GM21619 (cell line): ENCODE measurements around the gene SIK3.

Experiments
- ATAC-seq: cut with Tn5 transposase; IDR thresholded peaks from one replicate; pipeline ENCODE4 v1.9.1; 2021; ENCODE audit not compliant: unreplicated experiment

SIK3 gene

DNA sequence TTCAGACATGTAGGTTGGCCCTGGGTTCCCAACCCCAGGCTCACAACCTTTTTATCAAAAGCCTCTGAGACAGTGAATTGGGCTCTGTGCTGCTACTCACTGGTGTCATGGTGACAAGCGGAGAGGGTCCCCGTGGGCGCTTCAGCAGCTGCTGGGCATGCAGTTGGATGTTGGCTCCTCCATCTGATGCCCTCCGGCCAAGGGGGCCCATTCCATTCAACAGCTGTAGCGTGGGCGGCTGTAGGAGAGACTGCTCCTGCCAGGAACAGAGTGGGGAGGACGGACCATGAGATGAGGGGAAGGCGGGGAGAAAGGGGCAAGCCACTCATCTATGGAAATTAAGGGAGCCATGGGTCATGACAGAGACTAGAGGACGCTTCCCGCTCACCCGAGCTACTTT is 224.8 kb downstream of the SIK3 start:
- no peak for ATAC-seq

DNA sequence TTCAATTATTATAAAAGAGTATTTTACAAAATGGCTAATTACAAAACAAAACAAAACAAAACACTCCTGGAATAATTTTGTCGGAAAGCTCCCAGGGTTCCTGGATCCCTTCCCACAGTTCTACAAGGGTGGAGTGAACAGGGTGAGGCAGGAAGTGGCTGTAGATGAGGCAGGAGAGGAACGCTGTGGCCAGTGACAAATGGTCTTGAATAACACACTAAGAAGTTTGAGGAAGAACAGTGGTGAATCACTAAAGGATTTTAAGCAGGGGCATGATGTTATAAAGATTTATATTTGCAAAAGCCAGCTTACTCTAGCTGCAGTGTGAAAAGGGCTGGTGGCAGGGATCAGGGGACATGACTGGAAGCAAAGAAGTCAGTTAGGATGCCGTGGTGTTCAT is 227.0 kb downstream of the SIK3 start:
- no peak for ATAC-seq

DNA sequence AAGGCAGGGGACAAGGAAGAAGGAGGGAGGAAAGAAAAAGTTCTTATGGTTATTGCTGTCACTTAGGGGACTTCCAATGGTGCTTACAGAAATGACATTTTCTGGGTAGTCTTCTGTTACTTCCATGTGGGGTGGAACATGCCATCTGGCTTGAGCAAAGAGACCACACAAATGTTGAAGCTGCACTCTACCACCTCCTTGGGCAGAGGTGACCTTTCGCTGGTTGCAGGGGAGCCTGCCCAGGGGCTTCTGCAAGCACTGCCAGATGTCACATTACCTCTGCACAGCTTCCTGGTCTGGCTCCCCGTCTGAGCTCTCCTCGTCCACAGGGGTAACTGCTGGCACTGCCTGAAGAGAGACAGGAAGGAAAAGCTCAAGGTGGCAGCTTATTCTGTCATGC is 228.2 kb downstream of the SIK3 start:
- no peak for ATAC-seq

DNA sequence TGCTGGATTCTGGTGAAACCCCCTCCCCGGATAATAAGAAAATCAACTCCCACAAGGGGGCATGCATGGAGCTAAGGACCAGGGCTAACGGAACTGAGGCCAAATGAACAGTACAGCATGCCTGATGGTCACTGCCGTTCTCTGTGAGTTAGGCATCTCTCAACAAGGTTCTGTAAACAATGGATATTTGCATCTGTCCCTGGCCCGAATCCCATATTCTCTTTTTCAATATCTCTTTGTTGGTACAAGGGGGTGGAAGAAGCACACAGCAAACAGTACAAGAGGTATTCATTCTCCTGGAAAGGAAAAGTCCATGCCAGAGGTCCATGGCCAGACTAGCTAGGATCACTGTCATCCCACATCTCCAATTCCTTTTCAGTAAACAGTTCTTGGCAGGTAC is 228.6 kb downstream of the SIK3 start:
- ATAC-seq = no peak

DNA sequence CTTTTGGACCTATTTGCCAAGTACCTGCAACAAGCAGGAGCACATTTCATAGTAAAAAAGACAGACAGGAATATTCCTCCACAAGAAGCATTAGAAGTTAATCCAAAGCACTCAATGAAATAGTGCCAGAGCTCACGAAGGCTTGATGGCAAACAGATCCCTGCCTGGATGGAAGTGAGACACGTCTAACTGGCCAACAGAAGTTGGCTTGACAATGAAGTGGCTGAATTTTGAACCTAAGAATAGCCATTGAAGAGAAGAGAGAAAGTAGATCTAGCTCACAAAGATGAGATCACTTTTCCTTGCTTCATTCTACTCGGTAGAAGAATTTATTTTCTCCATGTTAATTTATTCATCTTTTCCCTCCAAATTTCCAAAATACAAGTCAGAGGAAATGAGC is 230.2 kb downstream of the SIK3 start:
- ATAC-seq = no peak

DNA sequence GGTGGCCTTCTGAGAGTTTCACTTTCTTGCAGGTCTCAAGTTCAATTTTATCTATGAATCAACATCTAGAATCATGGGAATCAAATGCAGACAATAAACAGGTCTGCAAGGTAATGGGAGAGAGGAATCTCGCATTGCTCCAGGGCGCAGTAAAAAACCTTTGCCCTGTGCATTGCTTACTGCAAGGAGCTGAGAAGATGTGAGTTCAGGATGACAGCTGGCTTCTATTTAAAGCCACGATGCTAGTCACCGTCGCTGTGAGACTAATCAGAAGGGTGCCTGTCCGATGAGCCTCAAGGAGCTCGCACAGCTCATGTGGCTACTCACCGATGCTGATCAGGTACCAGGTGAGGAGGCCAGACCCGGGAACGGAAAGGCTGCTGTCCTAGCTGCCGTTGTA is 230.6 kb downstream of the SIK3 start:
- no peak for ATAC-seq

DNA sequence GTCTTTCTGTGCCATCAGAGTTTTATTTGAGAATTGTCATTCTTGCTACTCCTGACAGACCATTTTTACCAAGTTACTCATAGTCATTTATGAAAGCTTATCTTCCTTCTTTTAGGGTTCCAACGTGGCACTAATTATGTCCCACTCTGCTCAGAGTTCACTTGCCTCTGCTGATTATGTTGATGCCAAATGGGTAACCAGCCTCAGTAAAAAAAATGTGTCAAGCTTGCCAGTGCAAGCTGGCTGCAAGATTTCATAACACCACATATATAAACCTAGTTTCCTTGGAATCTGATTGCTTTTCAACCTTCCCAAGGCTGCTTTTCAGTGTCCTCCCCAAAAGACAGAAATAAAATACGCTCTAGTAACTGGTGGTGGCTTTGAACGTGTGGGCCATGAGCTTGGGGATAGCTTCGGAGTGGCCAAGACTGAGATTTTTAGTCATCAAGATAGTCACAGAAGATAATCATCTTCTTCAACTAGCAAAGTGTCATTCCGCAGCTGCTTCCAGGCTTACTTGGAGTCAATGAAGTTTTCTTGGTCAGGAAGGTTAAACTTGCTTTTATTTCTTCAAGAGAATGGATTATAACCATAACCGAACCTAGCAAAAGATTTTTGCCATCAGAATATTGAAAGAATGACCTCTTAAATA is 231.3 kb downstream of the SIK3 start:
- ATAC-seq = no peak

DNA sequence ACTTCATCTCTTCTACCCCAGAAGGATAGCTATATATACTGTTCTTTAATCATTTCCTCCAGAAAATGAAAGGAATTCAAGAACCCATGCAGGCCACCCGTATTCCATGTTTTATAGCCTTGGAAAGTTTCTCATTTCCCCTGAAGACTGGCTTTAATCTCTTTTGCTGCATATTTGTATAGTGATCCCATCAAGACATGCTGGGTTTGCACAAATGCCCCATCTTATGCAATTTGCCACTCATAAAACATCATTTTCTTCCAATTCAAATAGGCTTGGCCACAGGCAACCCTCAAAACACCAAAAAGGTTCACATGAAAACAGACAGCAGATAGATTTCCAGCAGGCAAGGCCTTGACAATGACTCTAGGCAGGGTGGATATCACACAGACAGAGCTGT is 232.5 kb downstream of the SIK3 start:
- no peak for ATAC-seq

DNA sequence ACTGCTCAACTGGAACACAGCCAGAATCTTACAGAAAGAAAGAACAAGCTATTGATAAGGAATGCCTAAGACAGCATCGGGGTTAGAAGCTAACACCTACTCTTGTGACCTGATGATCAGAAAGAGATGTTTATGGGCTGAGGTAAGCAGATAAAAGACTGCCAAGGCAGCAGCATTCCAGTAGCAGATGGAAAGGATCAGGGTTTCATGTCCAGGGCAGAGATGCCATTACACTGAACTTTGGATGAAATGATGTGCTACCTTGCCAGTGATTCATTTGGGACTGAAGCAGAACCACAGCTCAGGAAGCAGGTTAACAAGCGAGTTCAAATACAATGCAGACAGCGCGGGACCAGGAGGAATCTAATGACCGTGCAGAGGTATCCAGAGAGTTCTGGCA is 233.7 kb downstream of the SIK3 start:
- no peak for ATAC-seq

DNA sequence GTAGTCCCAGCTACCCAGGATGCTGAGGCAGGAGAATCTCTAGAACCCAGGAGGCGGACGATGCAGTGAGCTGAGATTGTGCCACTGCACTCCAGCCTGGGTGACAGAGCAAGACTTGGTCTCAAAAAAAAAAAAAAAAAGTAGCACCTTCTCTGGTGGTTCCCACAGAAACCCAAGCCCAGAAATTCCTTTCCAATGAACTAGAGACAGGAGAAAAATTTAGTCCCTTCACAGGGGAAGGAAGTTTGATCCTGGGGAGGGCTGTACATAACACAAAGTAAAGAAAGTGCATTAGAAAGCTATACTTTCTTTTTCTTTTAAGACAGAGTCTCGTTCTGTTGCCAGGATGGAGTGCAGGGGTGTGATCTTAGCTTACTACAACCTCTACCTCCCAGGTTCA is 235.3 kb downstream of the SIK3 start:
- ATAC-seq = no peak

DNA sequence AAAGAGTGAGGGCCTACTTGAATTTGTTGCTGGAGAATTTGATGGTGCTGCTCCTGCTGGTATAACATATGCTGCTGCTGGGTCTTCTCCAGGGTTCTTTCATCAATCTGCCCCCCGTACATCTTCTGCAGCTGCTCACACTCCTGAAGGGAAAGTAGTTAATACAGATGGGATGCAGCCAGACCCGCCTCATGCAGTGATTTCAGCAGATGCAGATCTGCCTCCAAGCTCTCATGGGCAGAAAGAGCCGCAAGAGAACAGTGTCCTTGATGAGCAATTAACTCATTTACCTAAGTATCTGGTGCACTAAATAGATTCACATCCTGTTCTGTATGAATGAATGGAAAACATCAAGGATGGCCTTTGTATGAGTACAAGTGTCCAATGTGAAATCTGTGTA is 236.0 kb downstream of the SIK3 start:
- ATAC-seq = no peak

DNA sequence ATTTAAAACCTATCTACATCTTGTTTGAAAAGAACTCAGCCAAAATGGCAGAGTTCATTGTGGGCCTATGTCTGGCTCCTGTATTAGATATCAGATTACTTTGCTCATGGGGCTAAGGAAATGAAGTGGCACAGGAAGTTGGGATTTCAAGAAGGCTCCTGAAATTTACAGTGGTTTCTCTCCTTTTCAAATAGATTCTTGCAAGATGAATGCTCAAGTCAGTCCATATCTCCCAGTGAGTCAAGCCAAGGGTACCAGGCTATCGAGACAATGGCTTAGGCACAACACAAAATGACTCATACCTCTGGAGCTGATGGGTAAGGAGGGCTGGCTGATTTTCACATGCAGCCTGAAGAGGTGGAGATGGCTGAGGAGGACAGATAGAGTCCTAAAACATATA is 236.7 kb downstream of the SIK3 start:
- ATAC-seq = no peak

DNA sequence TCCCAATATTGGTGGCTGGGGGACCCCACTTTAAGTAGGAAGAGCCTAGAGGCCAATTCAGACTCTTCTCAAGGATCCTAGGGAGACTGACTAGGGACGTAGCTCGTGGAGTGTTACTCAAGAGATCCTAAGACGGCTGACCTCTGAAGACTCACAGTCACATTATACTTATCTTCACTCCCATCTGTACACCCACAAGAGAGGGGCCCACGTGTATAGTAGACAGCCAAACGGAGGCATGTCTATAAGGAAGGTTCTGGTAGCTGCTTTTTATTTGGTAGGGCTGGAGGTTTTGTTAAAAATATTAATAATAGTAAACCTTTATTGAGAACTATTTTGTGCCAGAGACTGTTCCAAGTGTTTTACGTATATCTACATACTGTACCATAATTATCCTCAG is 237.9 kb downstream of the SIK3 start:
- ATAC-seq = no peak

DNA sequence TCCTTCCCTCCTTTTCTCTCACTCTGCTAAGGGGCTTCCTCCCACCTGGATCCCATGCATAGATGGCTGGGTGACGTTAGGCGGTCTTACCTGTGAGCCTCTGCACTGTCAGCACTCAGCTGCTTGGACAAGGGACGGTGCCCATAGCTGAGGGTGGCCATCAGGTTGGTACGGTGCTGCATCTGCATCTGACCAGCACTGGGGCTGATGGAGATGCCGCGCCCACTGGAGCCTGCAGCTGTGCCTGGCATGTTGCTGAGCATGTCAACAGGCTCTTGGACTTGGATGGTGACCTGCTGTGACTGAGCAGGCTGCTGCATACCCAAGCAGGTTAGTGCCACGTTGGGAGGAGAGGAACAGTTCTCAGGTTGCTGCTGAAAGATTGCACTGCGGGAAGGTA is 239.1 kb downstream of the SIK3 start:
- no peak for ATAC-seq

DNA sequence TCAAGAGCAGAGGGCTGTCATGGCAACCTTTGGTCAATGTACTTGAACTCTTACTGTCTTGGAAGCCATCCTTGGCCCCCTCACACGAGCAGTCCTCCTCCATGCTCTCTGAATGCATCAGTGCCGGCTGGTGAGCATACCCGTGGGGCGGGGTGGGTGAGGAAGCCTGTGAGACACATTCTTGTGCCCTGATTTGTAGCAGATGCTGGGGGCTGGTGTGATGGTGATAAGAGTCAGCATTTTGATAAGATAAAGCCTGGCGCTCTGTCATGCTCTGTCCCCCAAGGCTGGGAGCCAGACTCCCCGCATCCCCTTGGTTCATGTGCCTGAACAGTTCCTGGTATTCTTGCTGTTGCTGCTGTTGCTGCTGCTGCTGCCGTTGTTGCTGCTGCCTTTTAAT is 240.3 kb downstream of the SIK3 start:
- ATAC-seq = no peak

DNA sequence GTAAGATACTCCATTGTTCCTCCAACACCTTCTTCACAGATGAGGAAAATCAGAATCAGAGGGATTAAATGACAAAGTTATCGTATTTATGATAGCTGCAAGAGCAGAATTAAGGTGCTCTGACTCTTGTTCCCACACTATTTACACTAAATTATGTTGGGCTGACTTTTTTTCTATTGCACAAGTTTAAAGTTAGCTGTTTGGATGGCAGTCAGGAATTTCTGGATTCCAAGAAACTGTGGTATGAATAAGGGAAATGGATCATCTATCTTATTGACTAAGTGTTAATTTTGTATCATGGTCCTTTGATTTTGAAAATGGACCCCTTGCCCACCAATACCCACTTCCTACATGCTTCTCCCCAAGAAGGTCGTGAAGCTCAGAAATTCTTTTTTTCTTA is 240.9 kb downstream of the SIK3 start:
- ATAC-seq = no peak

DNA sequence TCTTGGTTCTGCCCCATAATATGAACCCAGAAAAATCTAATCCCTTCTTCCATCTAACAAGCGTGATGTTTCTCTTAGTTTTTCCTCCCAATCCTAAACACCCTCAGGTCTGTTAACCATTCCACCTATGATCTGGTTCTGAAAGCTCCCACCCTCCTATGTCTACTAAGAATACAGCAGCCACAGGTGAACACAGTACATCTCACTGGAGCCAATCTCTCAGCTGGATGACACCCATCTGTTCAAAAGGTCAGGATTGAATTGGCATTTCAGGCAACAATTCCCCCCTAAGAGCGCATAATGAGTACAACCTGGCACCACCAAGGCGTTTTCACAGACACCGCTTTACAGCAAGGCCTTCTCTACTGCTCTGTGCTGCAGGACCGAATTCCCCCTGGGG is 241.8 kb downstream of the SIK3 start:
- no peak for ATAC-seq

DNA sequence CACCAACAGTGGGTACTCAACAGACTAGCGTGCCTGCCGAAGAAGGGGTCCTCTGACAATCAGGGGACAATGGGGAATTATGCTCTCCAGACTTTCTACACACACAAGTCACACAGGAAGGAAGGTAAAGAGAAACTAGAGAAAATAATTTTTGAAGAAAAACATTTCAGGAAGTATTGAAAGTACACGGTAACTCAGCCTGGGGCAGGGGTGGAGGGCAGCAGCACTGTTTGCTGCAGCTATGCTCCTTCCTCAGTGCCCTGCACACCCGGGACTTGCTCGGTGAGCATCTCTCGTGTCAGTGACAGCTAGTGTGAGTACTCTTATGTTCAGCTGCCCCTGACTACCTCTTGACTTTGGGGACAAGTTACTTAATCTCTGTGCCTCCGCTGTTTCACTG is 242.8 kb downstream of the SIK3 start:
- ATAC-seq = no peak

DNA sequence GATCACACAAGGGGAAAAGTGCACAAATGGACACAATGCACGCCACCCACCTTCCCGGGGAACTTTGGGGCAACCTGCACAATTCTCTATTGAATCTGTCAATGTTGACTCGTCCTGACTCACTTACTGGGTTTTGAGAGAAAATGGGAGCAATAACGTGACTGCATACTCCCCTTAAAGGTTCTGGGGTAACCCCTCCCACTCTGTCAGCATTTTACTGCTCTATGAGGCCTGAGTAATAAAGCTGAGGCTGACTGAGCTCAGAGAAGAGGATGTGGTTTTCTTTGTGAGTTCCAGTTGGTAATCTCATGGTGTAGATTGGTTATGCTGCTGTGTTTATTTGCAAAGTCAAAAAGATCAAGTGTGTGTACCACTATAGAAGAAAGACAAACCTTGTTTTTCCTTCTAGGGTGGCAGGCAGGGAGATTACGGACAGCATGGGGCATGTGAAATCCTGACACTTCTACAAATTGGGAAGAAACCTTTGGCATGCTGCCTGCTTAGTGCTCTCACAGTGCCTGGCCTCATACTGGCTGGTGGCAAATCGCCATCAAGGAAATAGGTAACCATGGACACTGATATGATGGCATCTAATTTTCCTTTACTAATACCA is 244.7 kb downstream of the SIK3 start:
- peak; percentile 98 for ATAC-seq

DNA sequence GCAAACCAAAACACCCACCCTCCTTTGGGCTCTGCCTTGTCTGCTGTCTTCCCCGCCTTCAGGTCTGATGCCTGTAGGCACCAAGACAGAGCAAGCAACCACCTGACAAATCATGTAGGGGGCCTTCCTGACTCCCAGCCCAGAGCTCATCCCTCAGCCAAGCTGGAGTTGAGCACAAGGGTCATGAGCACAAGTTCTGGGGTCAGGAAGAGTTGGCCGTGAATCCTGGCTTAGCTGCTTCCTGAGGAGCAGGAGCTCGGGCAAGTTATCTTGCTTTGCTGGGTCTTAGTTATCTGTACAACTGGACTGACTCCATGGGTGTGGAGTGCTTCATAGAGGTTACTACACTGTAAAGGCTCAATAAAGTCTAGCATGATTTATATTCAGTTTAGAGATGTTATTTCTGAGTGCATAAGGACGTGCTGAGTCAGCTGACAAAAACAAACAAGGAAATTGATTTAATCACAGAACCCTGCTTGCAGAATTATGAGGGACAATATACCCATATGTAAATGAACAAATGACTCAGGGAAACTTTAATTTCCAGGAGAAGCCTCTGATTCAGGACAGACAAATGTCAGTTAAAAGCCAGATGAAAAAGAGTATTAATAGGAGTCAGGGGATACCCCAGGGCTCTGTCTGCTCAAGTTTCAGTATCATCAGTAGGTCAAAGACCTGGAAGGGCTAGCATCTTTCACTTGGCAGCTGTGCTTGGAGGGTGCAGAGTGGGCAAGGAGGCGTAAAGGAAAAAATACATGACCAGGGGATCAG is 245.8 kb downstream of the SIK3 start:
- ATAC-seq = no peak

DNA sequence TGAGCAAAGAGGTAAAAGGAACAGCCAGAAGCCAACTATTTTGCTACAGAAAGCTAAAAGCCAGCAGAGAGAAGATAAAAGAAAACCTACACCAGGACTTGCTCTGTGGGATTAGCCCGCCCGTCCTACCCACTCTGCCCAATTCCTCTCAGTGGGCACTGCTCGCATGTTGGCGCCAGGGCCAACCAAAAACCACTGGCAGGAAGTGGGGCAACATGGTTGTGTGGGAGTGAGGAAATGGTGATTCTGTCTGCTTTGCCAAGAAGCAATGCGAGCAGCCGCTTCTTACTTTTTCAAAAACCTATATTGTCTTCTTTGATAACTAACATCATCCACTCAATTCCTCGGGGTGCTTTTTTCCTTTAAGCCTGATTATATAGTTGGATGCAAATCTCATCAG is 246.6 kb downstream of the SIK3 start:
- ATAC-seq = no peak

DNA sequence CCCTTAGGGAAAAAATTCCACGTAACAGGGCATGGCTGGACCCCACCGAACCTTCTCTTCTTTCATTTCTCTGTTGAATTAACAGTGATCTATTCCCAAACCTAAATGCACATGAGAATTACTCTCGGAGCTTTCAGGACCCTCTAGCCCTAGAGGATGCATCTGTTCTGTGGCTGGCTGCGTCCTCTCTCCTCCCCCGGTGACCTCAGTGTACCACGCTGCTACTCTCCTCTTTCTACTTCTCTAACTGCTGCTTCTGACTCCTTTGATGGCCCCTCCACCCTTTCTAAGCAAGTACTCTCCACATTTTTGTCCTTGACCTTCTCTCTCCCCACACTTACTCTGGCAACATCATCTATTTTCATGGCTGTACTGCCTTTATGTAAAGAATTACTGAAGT is 248.7 kb downstream of the SIK3 start:
- ATAC-seq = no peak

DNA sequence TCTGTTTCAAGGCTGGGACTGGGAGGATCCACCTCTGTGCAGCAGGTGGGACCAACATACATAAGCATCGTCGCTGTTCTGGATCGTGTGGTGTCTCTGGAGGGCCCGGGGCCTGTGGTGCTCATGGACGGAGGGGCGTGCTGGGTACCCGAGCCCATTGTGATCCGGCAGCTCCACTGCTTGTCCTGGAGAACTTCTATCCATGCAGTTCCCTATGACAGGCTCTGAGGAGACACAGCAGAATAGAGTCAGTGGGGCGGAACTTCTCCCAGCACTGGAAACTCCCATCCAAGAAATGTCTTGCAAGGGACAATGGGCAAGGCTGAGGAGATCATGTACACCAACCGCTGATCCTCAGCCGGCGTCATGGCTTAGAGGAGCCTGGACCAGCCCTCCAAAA is 249.2 kb downstream of the SIK3 start:
- no peak for ATAC-seq
